AG04450 (cell line): ENCODE data around the gene SLC39A6. TPM values are rescaled to one million over a fixed set of nuclear protein-coding genes. Genes with fewer than 3 reads are reported as not detected.

Experiments
- CTCF ChIA-PET: fragments of 300-600, 350-600 bp; formaldehyde crosslinking; extraction: SDS; loops from one replicate; lab custom pipeline; 2022; ENCODE audit warnings: antibody characterized with exemption, inconsistent platforms; lab: Charles Lee
- POLR2A ChIA-PET: fragments of 350-600 bp; formaldehyde crosslinking; extraction: SDS; loops from one replicate; lab custom pipeline; 2021; ENCODE audit warnings: antibody characterized with exemption, inconsistent platforms; lab: Yijun Ruan, JAX
- DNase-seq: peaks from one replicate; pipeline ENCODE4 v3.0.0-alpha.2; 2011; ENCODE audit warnings: low read depth, low spot score
- H3K27ac ChIP-seq: one replicate; pipeline ENCODE4 v1.5.1; 2012; ENCODE audit warnings: low read depth, low read length, control low read depth
- H3K27me3 ChIP-seq: one replicate; pipeline ENCODE4 v1.6.0; 2012; ENCODE audit warnings: low read length; ENCODE audit not compliant: control insufficient read depth, insufficient read depth
- H3K4me3 ChIP-seq: 2 replicates; pipeline ENCODE4 v1.5.1; 2011; ENCODE audit warnings: mild to moderate bottlenecking, low read depth, low read length, control low read depth
- H3K9me3 ChIP-seq: 2 replicates; pipeline ENCODE4 v1.5.1; 2012; ENCODE audit warnings: low read length; ENCODE audit not compliant: control insufficient read depth, insufficient read depth
- polyA plus RNA-seq: library from polyadenylated mRNA; depleted of rRNA; stranded (reverse); fragments of >200 nt; gene quantifications from 2 replicates; pipeline ENCODE4 v1.2.3, GENCODE V29; 2011
- TF ChIP-seq, protein P1 (sequence below): IDR thresholded peaks from 2 replicates; pipeline ENCODE4 v1.5.1; 2011; ENCODE audit warnings: low read depth, low read length, control low read depth, inconsistent platforms

Gene SLC39A6
- polyA plus RNA-seq, 1 experiment = 123 TPM

DNA sequence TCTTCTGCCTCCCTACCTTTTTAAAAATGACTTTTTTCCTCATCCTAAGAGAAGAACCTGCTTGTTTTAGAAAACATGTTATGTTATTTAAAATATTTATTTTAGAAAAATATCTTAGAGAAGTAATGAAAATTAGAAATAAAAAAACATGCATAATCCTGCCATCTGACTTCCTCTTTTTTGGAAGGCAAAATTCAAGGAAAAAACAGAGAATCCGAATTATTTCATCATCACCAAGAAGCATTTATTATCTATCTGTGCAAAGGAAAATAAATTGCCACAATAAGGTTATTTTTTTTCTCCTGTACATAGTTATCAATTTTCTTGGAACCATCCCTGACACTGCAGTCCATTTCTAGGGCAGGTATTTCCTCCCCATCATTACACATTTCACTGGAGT is 14.4 kb downstream of the SLC39A6 start:
- CTCF ChIA-PET = interaction anchor here (0.6 kb wide), 1 partner anchor 24 kb away, joined by 3 read pairs; no protein-coding TSS in a partner anchor
- H3K4me3 ChIP-seq = no peak overlapping the region
- POLR2A ChIA-PET = no interaction called here
- no peaks in the 10 kb centered on the region for H3K9me3 ChIP-seq
- no peaks in the 10 kb centered on the region for H3K27me3 ChIP-seq
- H3K27ac ChIP-seq = no peak overlapping the region
- DNase-seq = no peak
- TF ChIP-seq, protein P1, sequence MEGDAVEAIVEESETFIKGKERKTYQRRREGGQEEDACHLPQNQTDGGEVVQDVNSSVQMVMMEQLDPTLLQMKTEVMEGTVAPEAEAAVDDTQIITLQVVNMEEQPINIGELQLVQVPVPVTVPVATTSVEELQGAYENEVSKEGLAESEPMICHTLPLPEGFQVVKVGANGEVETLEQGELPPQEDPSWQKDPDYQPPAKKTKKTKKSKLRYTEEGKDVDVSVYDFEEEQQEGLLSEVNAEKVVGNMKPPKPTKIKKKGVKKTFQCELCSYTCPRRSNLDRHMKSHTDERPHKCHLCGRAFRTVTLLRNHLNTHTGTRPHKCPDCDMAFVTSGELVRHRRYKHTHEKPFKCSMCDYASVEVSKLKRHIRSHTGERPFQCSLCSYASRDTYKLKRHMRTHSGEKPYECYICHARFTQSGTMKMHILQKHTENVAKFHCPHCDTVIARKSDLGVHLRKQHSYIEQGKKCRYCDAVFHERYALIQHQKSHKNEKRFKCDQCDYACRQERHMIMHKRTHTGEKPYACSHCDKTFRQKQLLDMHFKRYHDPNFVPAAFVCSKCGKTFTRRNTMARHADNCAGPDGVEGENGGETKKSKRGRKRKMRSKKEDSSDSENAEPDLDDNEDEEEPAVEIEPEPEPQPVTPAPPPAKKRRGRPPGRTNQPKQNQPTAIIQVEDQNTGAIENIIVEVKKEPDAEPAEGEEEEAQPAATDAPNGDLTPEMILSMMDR = no peak

DNA sequence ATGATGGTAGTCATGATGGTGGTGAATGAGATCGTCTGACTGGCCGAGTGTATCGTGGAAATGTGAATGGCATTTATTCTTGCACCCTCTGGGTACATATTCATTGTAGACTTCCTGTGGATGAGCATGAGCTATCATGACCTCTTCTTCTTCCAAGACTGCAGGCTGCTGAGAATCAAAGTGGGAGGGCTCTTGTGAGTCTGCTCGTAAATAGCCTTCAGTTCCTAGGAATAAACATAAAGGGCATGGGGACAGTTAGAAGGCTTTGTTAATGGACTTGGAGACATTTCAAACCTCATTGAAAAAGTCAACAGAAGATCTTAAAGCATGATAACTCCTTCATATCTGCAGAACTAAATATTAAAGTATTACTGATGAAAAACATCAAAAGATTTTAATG is 14.9 kb downstream of the SLC39A6 start:
- DNase-seq = no peak
- TF ChIP-seq, protein P1 = no peak
- CTCF ChIA-PET = no interaction called here
- Histone ChIP-seq H3K4me3 (no peak overlapping the region), H3K9me3 (no peaks in the 10 kb centered on the region), H3K27ac (no peak overlapping the region), H3K27me3 (no peaks in the 10 kb centered on the region)
- POLR2A ChIA-PET = no interaction called here

DNA sequence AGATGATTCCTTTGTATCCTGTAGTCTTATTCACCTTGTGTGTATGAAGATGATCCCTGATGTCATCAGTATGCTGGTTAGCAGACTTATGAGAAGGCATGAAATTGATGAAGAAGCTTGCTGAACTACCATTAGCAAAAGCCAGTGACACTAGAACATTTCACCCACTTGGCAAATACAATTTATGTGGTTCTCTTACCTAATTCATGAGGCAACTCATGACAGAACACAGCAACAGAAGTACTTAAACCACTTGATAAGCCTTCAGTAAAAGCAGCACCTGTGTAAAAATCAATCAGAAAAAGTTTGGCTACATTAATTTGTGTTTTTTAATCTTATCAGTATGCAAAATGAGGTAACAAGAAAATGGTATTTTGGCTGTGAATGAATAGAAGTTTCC is 16.8 kb downstream of the SLC39A6 start:
- TF ChIP-seq, protein P1 = no peak

DNA sequence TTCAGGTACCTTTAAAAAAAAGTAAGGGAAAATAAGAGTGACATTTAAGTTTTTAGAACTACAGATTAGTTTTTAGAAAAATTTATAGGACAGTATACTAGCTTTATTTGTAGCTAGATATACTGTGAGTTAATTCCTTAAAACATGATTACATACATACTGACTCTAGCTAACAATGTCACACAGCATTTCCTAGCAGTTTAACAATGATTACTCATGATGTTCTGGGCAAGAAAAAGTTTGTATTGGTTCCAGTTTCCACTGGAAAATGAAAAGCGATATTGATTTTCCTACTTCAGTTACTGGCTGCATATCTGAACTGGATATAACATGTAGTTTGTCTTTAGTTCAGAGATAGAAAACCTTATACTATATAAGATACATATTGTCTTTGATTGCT is 19.4 kb downstream of the SLC39A6 start:
- POLR2A ChIA-PET = interaction anchor here (0.5 kb wide), 1 partner anchor 14 kb away, joined by 3 read pairs; no protein-coding TSS in a partner anchor
- CTCF ChIA-PET = interaction anchor here (0.6 to 0.7 kb wide), 2 partner anchors 14 to 92 kb away, joined by 3 to 4 read pairs; no protein-coding TSS in a partner anchor
- TF ChIP-seq, protein P1 = no peak

More for the DNA sequence above, 16.8 kb downstream of the SLC39A6 start:
- ChIA-PET CTCF (interaction anchor here (1.6 kb wide), 1 partner anchor 172 kb away, joined by 3 read pairs; no protein-coding TSS in a partner anchor), POLR2A (no interaction called here)
- Histone ChIP-seq H3K27me3 (no peaks in the 10 kb centered on the region), H3K4me3 (no peak overlapping the region), H3K9me3 (no peaks in the 10 kb centered on the region), H3K27ac (no peak overlapping the region)
- no peak for DNase-seq

DNA sequence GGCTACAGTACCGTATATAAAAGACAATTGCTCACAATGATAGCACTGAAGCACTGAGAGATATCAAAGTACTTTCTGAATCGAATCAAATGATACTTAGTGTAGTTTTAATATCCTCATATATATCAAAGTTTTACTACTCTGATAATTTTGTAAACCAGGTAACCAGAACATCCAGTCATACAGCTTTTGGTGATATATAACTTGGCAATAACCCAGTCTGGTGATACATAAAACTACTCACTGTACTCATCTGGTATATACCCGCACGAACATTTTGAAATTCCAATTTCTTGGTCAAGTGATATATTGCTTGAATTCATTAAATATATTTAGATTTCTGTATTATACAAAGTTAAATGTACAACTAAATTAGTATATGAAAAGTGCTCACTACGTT is 20.5 kb downstream of the SLC39A6 start:
- TF ChIP-seq, protein P1 = no peak
- Histone ChIP-seq H3K9me3 (no peaks in the 10 kb centered on the region), H3K4me3 (no peak overlapping the region), H3K27ac (no peak overlapping the region), H3K27me3 (no peaks in the 10 kb centered on the region)
- POLR2A ChIA-PET = no interaction called here
- no peak for DNase-seq
- CTCF ChIA-PET = interaction anchor here (1.1 to 1.5 kb wide), 2 partner anchors 13 to 91 kb away, joined by 4 to 9 read pairs; no protein-coding TSS in a partner anchor

More for the DNA sequence above, 19.4 kb downstream of the SLC39A6 start:
- no peak overlapping the region for H3K4me3 ChIP-seq
- DNase-seq = no peak
- H3K27me3 ChIP-seq = no peaks in the 10 kb centered on the region
- H3K9me3 ChIP-seq = no peaks in the 10 kb centered on the region
- H3K27ac ChIP-seq = no peak overlapping the region
